Measurements from ENCODE around the gene RSPO4. TPM values are rescaled to one million over a fixed set of nuclear protein-coding genes. Genes with fewer than 3 reads are reported as not detected.
"Not testable (repeated sequence)": the region's sequence is repeated elsewhere in the genome, so short reads cannot be mapped to it uniquely, and the experiment has no call there.

Gene RSPO4
- total and polyA plus RNA-seq, 2 of the 8 experiments (the other 6 are each of a cell fraction or from before 2014, with no cell fraction given): 3.4 to 6.4 TPM

- H3K4ac ChIP-seq (replicated peaks; ENCODE audit: insufficient read length, low read depth, low read length); H3K23me2 ChIP-seq (ENCODE audit: low read depth, low read length); H2BK12ac ChIP-seq (ENCODE audit: low read depth, low read length); H3K18ac ChIP-seq (ENCODE audit: extremely low read depth, low read length); H2BK120ac ChIP-seq (replicated peaks; ENCODE audit: low read depth, low read length); H3K4me3 ChIP-seq (ENCODE audit: extremely low read depth in 1 of 4, insufficient read depth in 2 of 4, low read depth in 3 of 4, low read length in 4 of 4); H2BK5ac ChIP-seq (ENCODE audit: low read depth, low read length); H4K8ac ChIP-seq (ENCODE audit: extremely low read depth, insufficient read depth, low read length); H3K9me3 ChIP-seq (ENCODE audit: insufficient read depth in 2 of 2, low read depth in 1 of 2, low read length in 1 of 2); H4K20me1 ChIP-seq (replicated peaks in 1 of 2; ENCODE audit: control insufficient read depth in 1 of 2, insufficient read depth in 2 of 2, low read length in 2 of 2); POLR2A ChIA-PET (ENCODE audit: partially characterized antibody); H3K4me1 ChIP-seq (replicated peaks in 1 of 4; ENCODE audit: control insufficient read depth in 3 of 4, insufficient read depth in 4 of 4, low read length in 3 of 4); H2BK15ac ChIP-seq (ENCODE audit: low read length); H3K56ac ChIP-seq (replicated peaks; ENCODE audit: insufficient read length, low read depth, low read length); H3K79me2 ChIP-seq (ENCODE audit: control insufficient read depth in 1 of 2, insufficient read depth in 2 of 2, low read length in 2 of 2); H2BK20ac ChIP-seq (ENCODE audit: low read length); H3K27ac ChIP-seq (ENCODE audit: low read depth, low read length); H4K5ac ChIP-seq (ENCODE audit: insufficient read length, low read depth, low read length); H3K4me2 ChIP-seq (ENCODE audit: insufficient read depth in 1 of 2, low read depth in 2 of 2, low read length in 2 of 2); H3K9ac ChIP-seq (replicated peaks in 1 of 4; ENCODE audit: extremely low read depth in 1 of 4, low read depth in 3 of 4, low read length in 3 of 4); H3K27me3 ChIP-seq (replicated peaks in 1 of 4; ENCODE audit: control insufficient read depth in 3 of 4, extremely low read depth in 1 of 4, insufficient read depth in 3 of 4, low read length in 3 of 4); H4K91ac ChIP-seq (replicated peaks; ENCODE audit: insufficient read length, low read length); H3K23ac ChIP-seq (ENCODE audit: insufficient read length); H3K36me3 ChIP-seq (ENCODE audit: control insufficient read depth in 2 of 4, insufficient read depth in 4 of 4, low read length in 3 of 4); H3K14ac ChIP-seq (ENCODE audit: insufficient read length); H2AFZ ChIP-seq (ENCODE audit: low read length); DNase-seq (ENCODE audit: low read depth in 1 of 2, low spot score in 2 of 2); FAIRE-seq; H2AK5ac ChIP-seq (ENCODE audit: low read depth, low read length); H3K79me1 ChIP-seq (ENCODE audit: low read depth, low read length): not testable (repeated sequence)
- 88% methylated on average over 1 of the region's 1 CpG; no CpG with 5 or more reads in 1 of the 2 experiments for WGBS, 2 experiments (ENCODE audit: extremely low coverage in 1 of 2, insufficient coverage in 1 of 2, insufficient read length in 1 of 2, insufficient replicate concordance in 2 of 2, low coverage in 1 of 2, low lambda C conversion rate in 2 of 2, missing lambda C conversion rate in 1 of 2)
- CTCF ChIA-PET (ENCODE audit: partially characterized antibody): interaction anchor here (0.6 to 3.1 kb wide), 4 partner anchors 13 to 129 kb away, joined by 3 to 18 read pairs (median 5); no protein-coding TSS in a partner anchor
Measured at GRCh38 chr20:984994-985393, 17.1 kb downstream of the RSPO4 start.

Data from H1 (cell line).